Liver (tissue), 3 donors: ENCODE measurements around the gene FILIP1L.

Experiments used
- ATF3 ChIP-seq: IDR thresholded peaks from 2 replicates; pipeline ENCODE4 v1.6.1; 2016; ENCODE audit warnings: antibody characterized with exemption
- CTCF ChIP-seq: fragments of 150-350 bp; IDR thresholded peaks from 2 replicates; pipeline ENCODE4 v1.5.1; 2017; ENCODE audit warnings: improper control_type of control experiment, low read depth, low read length; ENCODE audit not compliant: missing input control
- FOXA1 ChIP-seq: IDR thresholded peaks from 2 replicates; pipeline ENCODE4 v1.6.1; 2016; ENCODE audit warnings: antibody characterized with exemption
- GABPA ChIP-seq, 2 donors: IDR thresholded peaks in 1 of 2; conservative IDR thresholded peaks in 1 of 2; 2 replicates each; pipeline ENCODE4 v1.6.1; 2016; ENCODE audit warnings: antibody characterized with exemption in 2 of 2, mild to moderate bottlenecking in 1 of 2, moderate library complexity in 1 of 2
- MAX ChIP-seq: IDR thresholded peaks from 2 replicates; pipeline ENCODE4 v1.6.1; 2016; ENCODE audit warnings: antibody characterized with exemption
- RXRA ChIP-seq, 2 donors: IDR thresholded peaks; 2 replicates each; pipeline ENCODE4 v1.6.1; 2017 to 2018; ENCODE audit warnings: antibody characterized with exemption in 2 of 2, mild to moderate bottlenecking in 1 of 2
- TAF1 ChIP-seq: conservative IDR thresholded peaks from 2 replicates; pipeline ENCODE4 v1.6.1; 2016; ENCODE audit warnings: antibody characterized with exemption, mild to moderate bottlenecking
- YY1 ChIP-seq: IDR thresholded peaks from 2 replicates; pipeline ENCODE4 v1.6.1; 2016; ENCODE audit warnings: antibody characterized with exemption, mild to moderate bottlenecking
- donor health status: healthy.
- donor health status: healthy.

GRCh38 chr3:99883138-99883461 is 231.2 kb downstream of the FILIP1L start:
- no peak for TF ChIP-seq CTCF
- TF ChIP-seq FOXA1 = no peak
- TF ChIP-seq TAF1 = no peak
- no peak for TF ChIP-seq YY1
- TF ChIP-seq ATF3 = no peak
- TF ChIP-seq RXRA (IDR thresholded peaks at IDR 0.05) = no peak
- no peak for TF ChIP-seq MAX
- no peak for TF ChIP-seq GABPA (IDR thresholded peaks at IDR 0.05 in 1 of 2, conservative IDR thresholded peaks at IDR 0.05 in 1 of 2)
